ENCODE measurements around the gene NMD3.

DNA sequence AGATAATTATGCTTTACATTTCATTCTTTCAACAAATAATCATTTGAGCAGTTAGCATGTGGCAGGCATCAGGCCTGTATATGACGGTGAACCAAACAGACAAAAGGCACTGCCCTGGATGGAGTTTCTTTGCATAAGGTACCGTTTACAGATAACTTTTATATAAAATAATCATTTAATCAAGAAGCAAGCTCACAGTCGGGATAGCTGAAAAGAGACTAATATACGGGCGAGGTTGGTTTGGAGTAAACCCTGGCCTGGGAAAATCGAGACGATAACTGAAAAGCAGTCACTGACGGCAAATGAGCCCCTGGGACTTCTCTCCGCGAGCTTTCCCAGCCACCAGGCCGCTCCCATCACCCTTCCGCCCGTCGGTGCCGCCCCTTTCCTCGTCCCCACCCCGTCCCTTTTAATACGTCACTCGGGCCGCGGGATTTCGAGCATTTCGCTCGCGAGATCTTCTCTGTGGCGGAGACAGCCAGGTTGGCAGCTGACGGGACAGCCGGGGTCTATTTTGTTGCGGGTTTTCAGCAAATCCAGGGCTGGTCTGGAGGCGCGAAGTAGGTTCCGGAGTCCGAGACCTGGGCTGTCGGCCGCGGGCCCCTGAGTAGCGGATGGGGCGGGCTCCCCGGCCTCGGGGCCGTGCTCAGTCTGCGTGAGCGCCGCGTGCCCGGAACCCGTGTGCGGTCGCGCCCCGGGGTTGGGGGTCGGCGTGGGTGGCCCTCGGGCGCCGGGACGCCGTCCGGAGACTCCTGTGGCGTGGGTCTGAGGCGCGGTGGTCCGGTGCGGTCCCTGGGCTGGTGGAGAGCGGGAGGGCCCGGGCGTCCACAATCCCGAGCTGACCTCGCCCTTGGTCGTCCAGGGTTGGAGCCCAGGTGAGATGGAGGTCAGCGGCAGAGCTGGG, at the start of gene NMD3:
- TF ChIP-seq, protein P1, sequence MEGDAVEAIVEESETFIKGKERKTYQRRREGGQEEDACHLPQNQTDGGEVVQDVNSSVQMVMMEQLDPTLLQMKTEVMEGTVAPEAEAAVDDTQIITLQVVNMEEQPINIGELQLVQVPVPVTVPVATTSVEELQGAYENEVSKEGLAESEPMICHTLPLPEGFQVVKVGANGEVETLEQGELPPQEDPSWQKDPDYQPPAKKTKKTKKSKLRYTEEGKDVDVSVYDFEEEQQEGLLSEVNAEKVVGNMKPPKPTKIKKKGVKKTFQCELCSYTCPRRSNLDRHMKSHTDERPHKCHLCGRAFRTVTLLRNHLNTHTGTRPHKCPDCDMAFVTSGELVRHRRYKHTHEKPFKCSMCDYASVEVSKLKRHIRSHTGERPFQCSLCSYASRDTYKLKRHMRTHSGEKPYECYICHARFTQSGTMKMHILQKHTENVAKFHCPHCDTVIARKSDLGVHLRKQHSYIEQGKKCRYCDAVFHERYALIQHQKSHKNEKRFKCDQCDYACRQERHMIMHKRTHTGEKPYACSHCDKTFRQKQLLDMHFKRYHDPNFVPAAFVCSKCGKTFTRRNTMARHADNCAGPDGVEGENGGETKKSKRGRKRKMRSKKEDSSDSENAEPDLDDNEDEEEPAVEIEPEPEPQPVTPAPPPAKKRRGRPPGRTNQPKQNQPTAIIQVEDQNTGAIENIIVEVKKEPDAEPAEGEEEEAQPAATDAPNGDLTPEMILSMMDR (IDR thresholded peaks at IDR 0.05; ENCODE audit: poor library complexity, severe bottlenecking): no peak
- TF ChIP-seq MXI1 (conservative IDR thresholded peaks at IDR 0.05; ENCODE audit: poor library complexity, severe bottlenecking) (peak; percentile 82), EZH2 (IDR thresholded peaks at IDR 0.05; ENCODE audit: borderline replicate concordance, insufficient read depth, low read length, poor library complexity, severe bottlenecking) (no peak), SMC3 (conservative IDR thresholded peaks at IDR 0.05; ENCODE audit: poor library complexity) (no peak)

Measured in neural cell (in vitro differentiated cells).